C4-2B (cell line): ENCODE measurements around the gene DDX28.

ENCODE experiments used
- CTCF ChIP-seq: fragments of 450-650 bp; conservative IDR thresholded peaks from 2 replicates; pipeline ENCODE4 v1.5.1; 2017; ENCODE audit warnings: mild to moderate bottlenecking
- ZFX ChIP-seq: fragments of 450-650 bp; IDR thresholded peaks from 2 replicates; pipeline ENCODE4 v1.6.1; 2017

- TF ChIP-seq CTCF (no peak), ZFX (no peak)
Observed at GRCh38 chr16:68005786-68006286, 17.2 kb downstream of the DDX28 start.
